HCT116 (cell line): ENCODE measurements around the gene CRACDL. TPM values are rescaled to one million over a fixed set of nuclear protein-coding genes. Genes with fewer than 3 reads are reported as not detected.

Experiments used
- ATAC-seq: fragments of 200-7000 bp; cut with Tn5 transposase; 2 replicates; pipeline ENCODE4 v1.9.1; 2020; ENCODE audit warnings: mild to moderate bottlenecking, moderate library complexity
- BruUV-seq: library from RNA; stranded (reverse); fragments of 400-500 nt; replicated peaks from 2 replicates; lab custom pipeline; 2021; lab: Mats Ljungman, UMichigan
- CTCF ChIA-PET: fragments of 300-600 bp; sonication (Branson Sonifier 250); formaldehyde crosslinking; loops from one replicate; lab custom pipeline; 2021; ENCODE audit warnings: antibody characterized with exemption; lab: Charles Lee
- POLR2A ChIA-PET: fragments of 300-600, 350-600 bp; sonication (Branson Sonifier 250); formaldehyde crosslinking; loops from one replicate; lab custom pipeline; 2021; ENCODE audit warnings: antibody characterized with exemption; lab: Charles Lee
- RAD21 ChIA-PET, 2 experiments: fragments of 300-600 bp; sonication (Branson Sonifier 250); formaldehyde crosslinking; loops; one replicate each; lab custom pipeline; 2023; ENCODE audit warnings: low total read pairs in 2 of 2; ENCODE audit not compliant: uncharacterized antibody in 2 of 2, unreplicated experiment in 2 of 2, low non-redundant PET in 1 of 2; lab: Charles Lee
- DNase-seq: peaks from one replicate; pipeline ENCODE4 v3.0.0-alpha.2; 2010; ENCODE audit warnings: low read depth, low spot score
- H2AFZ ChIP-seq: fragments of 200-600 bp; shearing (Covaris generic), sonication (generic); 2 replicates; pipeline ENCODE4 v1.6.1; 2017; ENCODE audit warnings: low read depth, mixed run types, mixed read lengths, antibody characterized with exemption, low read length; ENCODE audit not compliant: poor library complexity, severe bottlenecking
- H3K27ac ChIP-seq: 2 replicates; pipeline ENCODE4 v1.5.1; 2012; ENCODE audit warnings: low read depth, low read length
- H3K27me3 ChIP-seq: fragments of 200-600 bp; sonication (generic); 2 replicates; pipeline ENCODE4 v1.6.1; 2016; ENCODE audit warnings: mixed run types, low read length, mixed read lengths; ENCODE audit not compliant: insufficient read depth
- H3K36me3 ChIP-seq, 2 experiments: fragments of 200-500 bp in 1 of 2; fragments of 200-600 bp in 1 of 2; sonication (Bioruptor generic) in 1 of 2; sonication (generic) in 1 of 2; 2 replicates each; pipeline versions ENCODE4 v1.5.1 to v1.6.1; 2014 to 2016; ENCODE audit warnings: low read length in 2 of 2, inconsistent platforms in 1 of 2, mixed read lengths in 1 of 2, mixed run types in 1 of 2; ENCODE audit not compliant: insufficient read depth in 2 of 2, control insufficient read depth in 1 of 2
- H3K4me1 ChIP-seq, 2 experiments: fragments of 200-600 bp in 1 of 2; sonication (generic) in 1 of 2; 2 replicates each; pipeline versions ENCODE4 v1.5.1 to v1.6.1; 2012 to 2017; ENCODE audit warnings: low read length in 2 of 2, inconsistent platforms in 1 of 2, mild to moderate bottlenecking in 1 of 2, mixed read lengths in 1 of 2, mixed run types in 1 of 2, moderate library complexity in 1 of 2; ENCODE audit not compliant: insufficient read depth in 2 of 2, control insufficient read depth in 1 of 2
- H3K4me2 ChIP-seq: fragments of 200-600 bp; sonication (generic); 2 replicates; pipeline ENCODE4 v1.6.1; 2017; ENCODE audit warnings: mixed run types, low read length, mixed read lengths
- H3K4me3 ChIP-seq, 2 experiments: fragments of 200-600 bp in 1 of 2; sonication (generic) in 1 of 2; replicated peaks in 1 of 2; 2 replicates each; pipeline ENCODE4 v1.5.1; 2011 to 2016; ENCODE audit warnings: low read length in 2 of 2, control low read depth in 1 of 2, low read depth in 1 of 2, mild to moderate bottlenecking in 1 of 2, mixed read lengths in 1 of 2, mixed run types in 1 of 2
- H3K79me2 ChIP-seq: fragments of 200-600 bp; sonication (generic); 2 replicates; pipeline ENCODE4 v1.6.1; 2017; ENCODE audit warnings: mild to moderate bottlenecking, mixed run types, low read length, moderate library complexity, mixed read lengths; ENCODE audit not compliant: insufficient read depth
- H3K9ac ChIP-seq: fragments of 200-600 bp; sonication (generic); 2 replicates; pipeline ENCODE4 v1.6.1; 2016; ENCODE audit warnings: low read length, mixed read lengths
- H3K9me2 ChIP-seq: fragments of 200-600 bp; sonication (generic), shearing (Covaris generic); 2 replicates; pipeline ENCODE4 v1.6.1; 2017; ENCODE audit warnings: mixed run types, mild to moderate bottlenecking, moderate library complexity; ENCODE audit not compliant: insufficient read depth
- H3K9me3 ChIP-seq, 2 experiments: fragments of 200-500 bp in 1 of 2; fragments of 200-600 bp in 1 of 2; sonication (Bioruptor generic) in 1 of 2; sonication (generic) in 1 of 2; 2 replicates each; pipeline ENCODE4 v1.6.1; 2014 to 2017; ENCODE audit warnings: low read length in 2 of 2, mixed read lengths in 2 of 2, inconsistent platforms in 1 of 2, low read depth in 1 of 2, mild to moderate bottlenecking in 1 of 2, mixed run types in 1 of 2, moderate library complexity in 1 of 2; ENCODE audit not compliant: control insufficient read depth in 1 of 2, insufficient read depth in 1 of 2
- H4K20me1 ChIP-seq: fragments of 200-600 bp; sonication (generic), shearing (Covaris generic); 2 replicates; pipeline ENCODE4 v1.6.1; 2017; ENCODE audit warnings: mixed run types, mild to moderate bottlenecking, moderate library complexity; ENCODE audit not compliant: insufficient read depth
- CBX3 ChIP-seq: IDR thresholded peaks from 2 replicates; pipeline ENCODE4 v1.6.1; 2012; ENCODE audit warnings: low read depth
- CEBPB ChIP-seq: IDR thresholded peaks from 2 replicates; pipeline ENCODE4 v1.6.1; 2012; ENCODE audit warnings: low read depth
- EGR1 ChIP-seq: IDR thresholded peaks from 2 replicates; pipeline ENCODE4 v1.6.1; 2012; ENCODE audit warnings: low read depth
- ELF1 ChIP-seq: IDR thresholded peaks from 2 replicates; pipeline ENCODE4 v1.6.1; 2012; ENCODE audit warnings: low read depth, borderline replicate concordance
- EZH2 ChIP-seq: fragments of 200-600 bp; sonication (generic); IDR thresholded peaks from 2 replicates; pipeline ENCODE4 v1.6.1; 2017; ENCODE audit warnings: antibody characterized with exemption, mixed run types
- POLR2A ChIP-seq: IDR thresholded peaks from 2 replicates; pipeline ENCODE4 v1.7.0; 2011; ENCODE audit warnings: borderline replicate concordance; ENCODE audit not compliant: insufficient read depth, insufficient read length; ENCODE audit errors: extremely low read depth
- POLR2AphosphoS5 ChIP-seq: IDR thresholded peaks from 2 replicates; pipeline ENCODE4 v1.6.1; 2011; ENCODE audit warnings: mild to moderate bottlenecking, low read depth, low read length, moderate library complexity
- RAD21 ChIP-seq: IDR thresholded peaks from 2 replicates; pipeline ENCODE4 v1.6.1; 2012; ENCODE audit warnings: low read depth, mild to moderate bottlenecking
- SRF ChIP-seq: IDR thresholded peaks from 2 replicates; pipeline ENCODE4 v1.6.1; 2012; ENCODE audit warnings: low read depth
- TCF7L2 ChIP-seq: IDR thresholded peaks from 2 replicates; pipeline ENCODE4 v1.7.0; 2011; ENCODE audit warnings: borderline replicate concordance, inconsistent platforms; ENCODE audit not compliant: insufficient read depth, insufficient read length; ENCODE audit errors: extremely low read depth
- YY1 ChIP-seq: IDR thresholded peaks from 2 replicates; pipeline ENCODE4 v1.6.1; 2011; ENCODE audit warnings: low read length, low read depth, moderate library complexity, mild to moderate bottlenecking; ENCODE audit not compliant: insufficient replicate concordance; ENCODE audit errors: extremely low read depth
- ZNF274 ChIP-seq: fragments of 200-500 bp; sonication (Bioruptor generic); IDR thresholded peaks from 2 replicates; pipeline ENCODE4 v1.6.1; 2014; ENCODE audit warnings: mild to moderate bottlenecking, low read depth, low read length, inconsistent platforms
- intact Hi-C: fragments of 100-400 bp; cut with micrococcal nuclease; formaldehyde crosslinking; loops from 2 replicates; pipeline ENCODE4 v1.10.0; 2022
- total RNA-seq: library from RNA; stranded (reverse); gene quantifications from one replicate; pipeline ENCODE4 v1.2.1, GENCODE V29; 2021; ENCODE audit not compliant: unreplicated experiment
- TF ChIP-seq, protein P1 (sequence below): IDR thresholded peaks from 2 replicates; pipeline ENCODE4 v1.6.1; 2011; ENCODE audit warnings: mild to moderate bottlenecking, low read length, moderate library complexity; ENCODE audit not compliant: insufficient replicate concordance; ENCODE audit errors: extremely low read depth
- TF ChIP-seq, protein P2 (sequence below): IDR thresholded peaks from 2 replicates; pipeline ENCODE4 v1.6.1; 2012
- TF ChIP-seq, protein P3 (sequence below): IDR thresholded peaks from 2 replicates; pipeline ENCODE4 v1.6.1; 2012

Gene CRACDL
- total RNA-seq, 1 experiment from 2014 or later: 1.1 TPM

DNA sequence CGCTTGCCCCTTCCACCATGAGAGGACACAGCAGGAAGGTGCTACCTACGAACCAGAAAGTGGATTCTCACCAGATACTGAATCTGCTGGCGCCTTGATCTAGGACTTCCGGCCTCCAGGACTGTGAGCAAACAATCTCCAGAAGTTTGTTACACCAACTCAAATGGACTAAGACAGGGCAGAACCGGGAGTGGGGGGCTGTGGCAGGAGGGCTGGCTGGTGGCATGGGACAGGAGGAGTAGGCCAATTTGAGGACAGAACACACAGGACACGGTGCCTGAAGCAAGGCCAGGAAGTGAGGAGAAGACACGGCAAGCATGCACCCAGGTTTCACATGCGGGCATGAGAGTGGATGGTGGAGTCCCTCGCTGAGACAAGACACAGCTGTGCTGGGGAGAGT is 40.1 kb downstream of the CRACDL start:
- POLR2A ChIA-PET: no interaction called here
- Histone ChIP-seq H4K20me1 (no peaks in the 10 kb centered on the region), H3K79me2 (no peaks in the 10 kb centered on the region), H3K9me2 (no peaks in the 10 kb centered on the region), H3K4me1 (no peaks in the 10 kb centered on the region), H3K36me3 (no peaks in the 10 kb centered on the region), H3K4me2 (no peak overlapping the region), H3K9ac (no peak overlapping the region)
- CTCF ChIA-PET: no interaction called here
- intact Hi-C loops: no loop called here
- no peak for TF ChIP-seq POLR2AphosphoS5
- TF ChIP-seq CEBPB: no peak
- no peak for TF ChIP-seq EGR1
- no peak for TF ChIP-seq SRF
- TF ChIP-seq EZH2: no peak
- no peak for TF ChIP-seq CBX3
- TF ChIP-seq RAD21: no peak
- TF ChIP-seq YY1: no peak
- TF ChIP-seq ZNF274: no peak
- TF ChIP-seq ELF1: no peak
- TF ChIP-seq, protein P1, sequence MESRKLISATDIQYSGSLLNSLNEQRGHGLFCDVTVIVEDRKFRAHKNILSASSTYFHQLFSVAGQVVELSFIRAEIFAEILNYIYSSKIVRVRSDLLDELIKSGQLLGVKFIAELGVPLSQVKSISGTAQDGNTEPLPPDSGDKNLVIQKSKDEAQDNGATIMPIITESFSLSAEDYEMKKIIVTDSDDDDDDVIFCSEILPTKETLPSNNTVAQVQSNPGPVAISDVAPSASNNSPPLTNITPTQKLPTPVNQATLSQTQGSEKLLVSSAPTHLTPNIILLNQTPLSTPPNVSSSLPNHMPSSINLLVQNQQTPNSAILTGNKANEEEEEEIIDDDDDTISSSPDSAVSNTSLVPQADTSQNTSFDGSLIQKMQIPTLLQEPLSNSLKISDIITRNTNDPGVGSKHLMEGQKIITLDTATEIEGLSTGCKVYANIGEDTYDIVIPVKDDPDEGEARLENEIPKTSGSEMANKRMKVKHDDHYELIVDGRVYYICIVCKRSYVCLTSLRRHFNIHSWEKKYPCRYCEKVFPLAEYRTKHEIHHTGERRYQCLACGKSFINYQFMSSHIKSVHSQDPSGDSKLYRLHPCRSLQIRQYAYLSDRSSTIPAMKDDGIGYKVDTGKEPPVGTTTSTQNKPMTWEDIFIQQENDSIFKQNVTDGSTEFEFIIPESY: no peak
- TF ChIP-seq, protein P2, sequence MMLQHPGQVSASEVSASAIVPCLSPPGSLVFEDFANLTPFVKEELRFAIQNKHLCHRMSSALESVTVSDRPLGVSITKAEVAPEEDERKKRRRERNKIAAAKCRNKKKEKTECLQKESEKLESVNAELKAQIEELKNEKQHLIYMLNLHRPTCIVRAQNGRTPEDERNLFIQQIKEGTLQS: no peak
- TF ChIP-seq POLR2A: no peak
- TF ChIP-seq TCF7L2: no peak
- TF ChIP-seq, protein P3, sequence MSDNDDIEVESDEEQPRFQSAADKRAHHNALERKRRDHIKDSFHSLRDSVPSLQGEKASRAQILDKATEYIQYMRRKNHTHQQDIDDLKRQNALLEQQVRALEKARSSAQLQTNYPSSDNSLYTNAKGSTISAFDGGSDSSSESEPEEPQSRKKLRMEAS: no peak
- TF ChIP-seq, all 23 proteins: peak for 0
- Histone ChIP-seq H2AFZ (no peak overlapping the region), H3K4me3 (no peak overlapping the region), H3K27me3 (no peaks in the 10 kb centered on the region), H3K9me3 (no peaks in the 10 kb centered on the region), H3K27ac (no peak overlapping the region)
- BruUV-seq: no TSS peak
- RAD21 ChIA-PET: no interaction called here
- ATAC-seq: no peak
- no peak for DNase-seq
